AG04449 (cell line): ENCODE data around the gene UTS2.

Experiments
- CTCF ChIA-PET: fragments of 350-600 bp; formaldehyde crosslinking; extraction: SDS; loops from one replicate; lab custom pipeline; 2021; ENCODE audit warnings: antibody characterized with exemption; lab: Yijun Ruan, JAX
- POLR2A ChIA-PET: fragments of 400-600, 350-600 bp; formaldehyde crosslinking; extraction: SDS; loops from one replicate; lab custom pipeline; 2020; ENCODE audit warnings: antibody characterized with exemption, inconsistent platforms; lab: Yijun Ruan, JAX
- DNase-seq: peaks from one replicate; pipeline ENCODE4 v3.0.0-alpha.2; 2010; ENCODE audit warnings: low read depth, low spot score
- H3K4me3 ChIP-seq: 2 replicates; pipeline ENCODE4 v1.5.1; 2011; ENCODE audit warnings: low read depth, mild to moderate bottlenecking, control low read depth, low read length
- CTCF ChIP-seq: IDR thresholded peaks from one replicate; pipeline ENCODE4 v1.5.1; 2011; ENCODE audit warnings: mild to moderate bottlenecking, moderate library complexity, low read length, control low read depth, inconsistent platforms; ENCODE audit not compliant: insufficient read depth; ENCODE audit errors: missing control alignments

Gene UTS2

GRCh38 chr1:7852804-7853683, at the start of gene UTS2:
Gene UTS2, minus strand, starts transcription at chr1:7853065. Its CDS starts 62 bp downstream, at chr1:7853003.
- TF ChIP-seq CTCF, result no peak
- ChIA-PET POLR2A (interaction anchor here (0.7 kb wide), 1 partner anchor 95 kb away, joined by 5 read pairs; no protein-coding TSS in a partner anchor), CTCF (no interaction called here)
- no peak for DNase-seq
- H3K4me3 ChIP-seq, result no peak within 1 kb of the TSS

GRCh38 chr1:7899741-7900140, 46.9 kb upstream of the UTS2 start:
- no peak for DNase-seq
- ChIA-PET POLR2A (no interaction called here), CTCF (interaction anchor here (0.5 to 7.3 kb wide), 7 partner anchors 9 to 235 kb away, joined by 3 to 108 read pairs (median 12); no protein-coding TSS in a partner anchor)
- TF ChIP-seq CTCF, result no peak
- H3K4me3 ChIP-seq, result no peak overlapping the region

- H3K4me3 ChIP-seq, result no peak overlapping the region
- POLR2A ChIA-PET, result no interaction called here
- TF ChIP-seq CTCF, result no peak
- CTCF ChIA-PET, result interaction anchor here (1.3 to 4.3 kb wide), 3 partner anchors 13 to 146 kb away, joined by 5 to 27 read pairs (median 5); no protein-coding TSS in a partner anchor
- DNase-seq, result no peak
These were observed 46.1 kb upstream of the UTS2 start for GRCh38 chr1:7898962-7899361.

DNA sequence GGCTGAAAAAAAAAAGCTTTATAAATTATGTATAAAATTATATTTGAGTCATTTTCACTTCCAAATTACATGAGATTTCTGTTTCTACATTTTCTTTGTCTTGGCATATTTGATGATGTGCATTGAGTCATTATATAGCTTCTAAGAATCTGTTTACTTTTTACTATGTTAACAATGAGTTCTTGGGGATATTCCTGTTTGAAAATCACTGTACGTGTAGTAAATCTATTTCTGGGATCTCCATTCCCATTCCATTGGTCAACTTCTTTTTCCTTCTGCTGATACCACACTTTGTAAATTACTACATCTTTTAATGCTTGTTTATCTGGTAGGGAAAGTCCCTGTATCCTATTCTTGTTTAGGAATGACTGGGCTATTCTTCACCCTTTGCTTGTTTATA, 44.1 kb upstream of the UTS2 start:
- DNase-seq, result no peak
- CTCF ChIA-PET, result interaction anchor here (2.8 kb wide), 1 partner anchor 144 kb away, joined by 8 read pairs; no protein-coding TSS in a partner anchor
- POLR2A ChIA-PET, result no interaction called here
- no peak for TF ChIP-seq CTCF
- H3K4me3 ChIP-seq, result no peak overlapping the region

DNA sequence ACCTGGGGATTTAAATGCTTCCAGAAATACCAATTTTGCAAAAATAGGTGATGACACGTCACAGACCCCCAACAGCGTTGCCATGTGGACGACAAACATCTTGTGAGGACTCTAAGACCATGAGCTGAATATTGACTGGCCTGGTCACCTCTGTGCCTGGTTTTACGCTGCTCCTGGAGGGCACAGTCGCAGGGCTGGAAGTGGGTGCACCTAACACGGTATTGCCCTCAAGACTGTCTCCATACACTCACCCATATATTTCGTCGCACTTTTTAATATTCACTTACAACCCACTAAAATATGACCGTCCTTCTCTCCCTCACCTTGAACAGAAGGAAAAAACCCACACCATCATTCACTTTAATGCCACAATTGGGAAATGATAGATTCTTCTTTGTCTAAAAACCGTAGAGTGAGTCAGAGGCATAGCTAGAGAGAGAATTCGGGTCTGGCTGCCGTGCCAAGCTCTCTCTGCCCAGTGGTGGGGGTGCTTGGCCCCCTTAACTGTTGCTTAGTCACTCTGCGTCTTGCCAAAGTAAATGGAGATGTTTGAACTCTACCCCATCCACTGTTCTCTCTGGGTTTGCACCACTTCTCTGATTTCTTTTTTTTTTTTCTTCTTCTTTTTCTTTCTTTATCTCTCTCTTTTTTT, 40.8 kb upstream of the UTS2 start:
- ChIA-PET POLR2A (interaction anchor here (0.6 kb wide), 1 partner anchor 93 kb away, joined by 3 read pairs; no protein-coding TSS in a partner anchor), CTCF (interaction anchor here (0.8 to 1.0 kb wide), 2 partner anchors 10 to 85 kb away, joined by 3 to 4 read pairs; no protein-coding TSS in a partner anchor)
- H3K4me3 ChIP-seq, result no peak overlapping the region
- DNase-seq, result peak; percentile 51
- TF ChIP-seq CTCF, result no peak
